Kidney epithelial cell (primary cell): ENCODE data around the gene EDC3. TPM values are rescaled to one million over a fixed set of nuclear protein-coding genes. Genes with fewer than 3 reads are reported as not detected.
A peak's percentile ranks its signal among the peaks of the same experiment; 100 is the strongest.
"Not testable (repeated sequence)": the region's sequence is repeated elsewhere in the genome, so short reads cannot be mapped to it uniquely, and the experiment has no call there.

Experiments
- DNase-seq: peaks from one replicate; pipeline ENCODE4 v3.0.0-alpha.2; 2010; ENCODE audit warnings: low read depth
- H3K27me3 ChIP-seq: 2 replicates; pipeline ENCODE4 v1.6.0; 2011; ENCODE audit warnings: low read length; ENCODE audit not compliant: control insufficient read depth, insufficient read depth
- H3K36me3 ChIP-seq: 2 replicates; pipeline ENCODE4 v1.5.1; 2011; ENCODE audit warnings: low read length; ENCODE audit not compliant: control insufficient read depth, insufficient read depth
- H3K4me3 ChIP-seq: 2 replicates; pipeline ENCODE4 v1.5.1; 2011; ENCODE audit warnings: low read depth, mild to moderate bottlenecking, control low read depth, low read length
- total RNA-seq: library from RNA; depleted of rRNA; stranded (reverse); fragments of >200 nt; gene quantifications from 2 replicates; pipeline ENCODE4 v1.2.3, GENCODE V29; 2015
- TF ChIP-seq, protein P1 (sequence below): IDR thresholded peaks from 2 replicates; pipeline ENCODE4 v1.5.1; 2011; ENCODE audit warnings: mild to moderate bottlenecking, moderate library complexity, low read length, control low read depth, inconsistent platforms; ENCODE audit not compliant: insufficient read depth, poor library complexity, severe bottlenecking

EDC3 gene
- total RNA-seq, 1 donor from 2014 or later: 15.3 TPM

DNA sequence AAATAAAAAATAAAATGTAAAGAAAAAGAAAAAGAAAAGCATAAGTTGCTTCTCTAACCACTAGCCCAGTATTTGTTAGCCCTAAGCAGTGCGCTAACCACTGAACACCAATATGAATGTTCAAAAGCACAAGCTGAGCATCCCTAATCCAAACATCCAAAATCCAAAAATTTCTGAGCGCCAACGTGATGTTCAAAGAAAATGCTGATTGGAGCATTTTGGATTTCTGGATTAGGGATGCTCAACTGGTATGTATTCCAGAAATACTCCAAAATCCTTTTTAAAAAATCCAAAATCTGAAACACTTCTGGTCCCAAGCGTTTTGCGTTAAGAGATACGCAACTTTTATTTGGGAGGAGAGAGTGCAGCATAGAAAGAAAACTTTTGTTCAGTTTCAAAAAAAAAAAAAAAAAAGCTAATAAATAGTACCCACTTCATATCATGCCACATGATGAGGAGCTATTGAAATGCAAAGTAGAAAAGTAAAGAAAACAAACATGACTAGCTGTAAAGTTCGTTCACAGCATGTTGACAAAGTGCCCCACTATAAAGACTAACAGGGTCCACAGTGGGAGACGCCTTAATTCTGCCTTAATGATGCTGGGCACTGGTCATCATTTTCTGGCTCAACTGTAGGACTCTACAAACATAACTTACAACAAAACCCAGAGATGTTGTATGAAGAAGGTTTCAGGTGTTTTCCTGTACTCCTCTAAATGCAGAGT lies 32.4 kb downstream of the EDC3 start:
- Histone ChIP-seq H3K27me3 (no peaks in the 10 kb centered on the region), H3K4me3 (no peak overlapping the region), H3K36me3 (no peaks in the 10 kb centered on the region)
- DNase-seq: no peak
- TF ChIP-seq, protein P1, sequence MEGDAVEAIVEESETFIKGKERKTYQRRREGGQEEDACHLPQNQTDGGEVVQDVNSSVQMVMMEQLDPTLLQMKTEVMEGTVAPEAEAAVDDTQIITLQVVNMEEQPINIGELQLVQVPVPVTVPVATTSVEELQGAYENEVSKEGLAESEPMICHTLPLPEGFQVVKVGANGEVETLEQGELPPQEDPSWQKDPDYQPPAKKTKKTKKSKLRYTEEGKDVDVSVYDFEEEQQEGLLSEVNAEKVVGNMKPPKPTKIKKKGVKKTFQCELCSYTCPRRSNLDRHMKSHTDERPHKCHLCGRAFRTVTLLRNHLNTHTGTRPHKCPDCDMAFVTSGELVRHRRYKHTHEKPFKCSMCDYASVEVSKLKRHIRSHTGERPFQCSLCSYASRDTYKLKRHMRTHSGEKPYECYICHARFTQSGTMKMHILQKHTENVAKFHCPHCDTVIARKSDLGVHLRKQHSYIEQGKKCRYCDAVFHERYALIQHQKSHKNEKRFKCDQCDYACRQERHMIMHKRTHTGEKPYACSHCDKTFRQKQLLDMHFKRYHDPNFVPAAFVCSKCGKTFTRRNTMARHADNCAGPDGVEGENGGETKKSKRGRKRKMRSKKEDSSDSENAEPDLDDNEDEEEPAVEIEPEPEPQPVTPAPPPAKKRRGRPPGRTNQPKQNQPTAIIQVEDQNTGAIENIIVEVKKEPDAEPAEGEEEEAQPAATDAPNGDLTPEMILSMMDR: no peak

DNA sequence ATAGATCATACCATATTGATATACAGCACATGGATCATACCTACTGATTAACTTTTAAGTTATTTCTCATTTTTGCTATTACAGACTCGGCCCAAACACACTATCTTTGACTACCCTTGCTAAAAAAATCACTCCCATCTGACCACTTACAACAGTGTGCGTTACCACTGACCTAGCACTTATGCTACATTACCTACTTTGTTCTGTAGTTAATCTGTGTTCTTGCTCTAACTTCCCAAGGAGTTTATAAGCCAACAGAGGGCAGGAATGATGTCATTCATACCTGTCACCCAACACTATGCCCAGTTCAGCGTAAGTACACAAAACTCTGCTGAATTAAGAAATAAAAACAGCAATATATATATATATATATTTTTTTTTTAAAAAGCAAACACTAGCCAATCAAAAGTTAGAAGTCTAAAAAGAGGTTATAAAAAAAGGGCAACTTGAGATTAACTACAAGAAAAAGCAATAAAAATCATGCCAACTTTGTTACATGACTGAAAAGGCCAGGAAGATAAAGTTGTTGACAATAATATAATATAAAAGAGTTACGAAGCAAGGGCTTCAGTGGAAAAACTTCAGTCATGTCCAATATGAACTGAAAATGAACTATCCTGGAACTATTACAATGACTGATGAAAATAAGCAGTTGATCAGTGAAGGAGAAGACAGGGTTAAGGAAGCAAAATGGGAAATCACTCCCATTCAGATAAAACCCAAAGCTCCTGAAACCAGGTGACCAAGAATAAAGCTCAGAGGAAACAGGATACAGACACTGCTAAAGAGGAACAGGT lies 33.6 kb downstream of the EDC3 start:
- Histone ChIP-seq H3K27me3 (no peaks in the 10 kb centered on the region), H3K4me3 (no peak overlapping the region), H3K36me3 (no peaks in the 10 kb centered on the region)
- DNase-seq: no peak
- TF ChIP-seq, protein P1: no peak

DNA sequence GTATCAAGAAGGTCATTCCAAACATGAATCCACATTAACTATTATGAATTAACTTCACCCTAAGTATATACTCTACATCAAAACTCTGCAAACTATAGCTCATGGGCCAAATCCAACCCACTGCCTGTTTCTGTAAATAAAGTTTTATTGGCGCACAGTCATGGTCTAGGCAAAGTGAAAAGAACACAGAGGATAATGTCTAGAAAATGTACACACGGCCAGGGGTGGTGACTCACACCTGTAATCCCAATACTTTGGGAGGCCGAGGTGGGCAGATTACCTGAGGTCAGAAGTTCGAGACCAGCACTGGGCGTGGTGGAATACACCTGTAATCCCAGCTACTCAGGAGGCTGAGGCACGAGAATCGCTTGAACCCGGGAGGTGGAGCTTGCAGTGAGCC lies 34.5 kb downstream of the EDC3 start:
- not testable (repeated sequence) for DNase-seq, H3K27me3 ChIP-seq, H3K4me3 ChIP-seq, H3K36me3 ChIP-seq

DNA sequence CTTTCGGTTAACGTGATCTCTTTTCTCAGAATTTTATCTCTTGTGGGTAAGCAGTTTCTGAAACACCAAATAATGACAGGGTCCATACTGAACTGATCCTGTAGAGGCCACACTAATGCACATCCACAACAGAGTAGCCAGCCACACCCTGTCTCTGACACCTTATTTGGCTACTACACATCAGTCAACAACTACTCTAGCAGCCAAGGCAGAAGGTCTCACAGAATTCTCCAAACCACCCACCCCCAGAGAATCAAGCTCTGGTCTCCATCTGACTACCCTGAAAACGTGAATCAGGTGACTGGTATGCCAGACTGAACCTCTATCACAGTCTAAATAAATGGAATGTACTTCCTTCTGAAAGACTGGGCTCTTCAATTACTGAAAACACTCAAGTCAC lies 38.0 kb downstream of the EDC3 start:
- TF ChIP-seq, protein P1: no peak
- no peak overlapping the region for H3K4me3 ChIP-seq
- DNase-seq: peak; percentile 10
- no peaks in the 10 kb centered on the region for H3K36me3 ChIP-seq
- H3K27me3 ChIP-seq: no peaks in the 10 kb centered on the region

DNA sequence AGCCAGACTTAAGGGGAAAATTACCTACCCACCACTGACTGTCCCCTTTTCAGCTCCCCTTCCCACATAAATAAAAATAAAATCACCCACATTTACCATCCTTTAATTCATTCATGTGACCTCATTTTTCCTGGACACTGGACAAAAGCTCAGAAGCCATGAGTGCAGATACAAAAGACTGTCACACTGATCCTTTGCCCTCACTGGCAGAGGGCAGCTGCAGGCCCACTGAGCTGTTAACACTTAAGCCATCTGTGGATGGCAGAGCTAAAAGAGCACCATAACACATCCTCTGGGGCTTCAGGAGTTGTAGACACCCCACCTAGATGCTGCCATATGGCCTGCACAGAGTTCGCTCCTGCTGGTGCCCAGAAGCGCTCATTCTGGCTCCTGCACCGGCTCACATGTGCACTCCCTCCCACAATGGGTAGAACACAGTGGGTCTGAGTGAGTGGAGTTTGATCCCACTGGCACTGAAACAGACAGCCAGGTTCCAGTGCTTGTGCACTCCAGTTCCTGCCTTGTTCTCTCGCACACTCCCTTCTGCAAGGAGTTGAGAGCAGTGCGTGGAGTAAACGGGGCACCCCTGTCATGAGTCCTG lies 38.8 kb downstream of the EDC3 start:
- TF ChIP-seq, protein P1: no peak
- no peak overlapping the region for H3K4me3 ChIP-seq
- DNase-seq: no peak

DNA sequence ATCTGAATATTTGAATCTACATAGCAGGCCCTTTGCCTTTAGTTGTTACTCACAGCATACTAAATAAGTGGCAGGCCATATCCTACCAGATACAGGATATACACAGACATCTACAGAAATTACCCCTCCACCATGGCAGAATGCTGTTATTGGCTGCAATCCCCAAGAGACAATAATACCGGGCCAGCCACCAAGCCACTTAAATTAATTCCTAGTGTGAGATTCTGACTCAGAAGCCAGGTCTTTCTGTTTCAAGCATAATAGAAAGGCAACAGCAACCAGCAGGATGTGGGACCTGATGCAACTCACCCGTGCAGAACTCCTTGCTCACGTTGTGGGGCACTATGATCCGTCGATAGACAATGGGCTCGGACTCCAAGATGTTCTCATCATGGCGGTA lies 40.4 kb downstream of the EDC3 start:
- Histone ChIP-seq H3K27me3 (no peaks in the 10 kb centered on the region), H3K4me3 (no peak overlapping the region), H3K36me3 (no peaks in the 10 kb centered on the region)
- DNase-seq: no peak
- TF ChIP-seq, protein P1: no peak

More for the DNA sequence above, 38.8 kb downstream of the EDC3 start:
- H3K27me3 ChIP-seq: no peaks in the 10 kb centered on the region
- no peaks in the 10 kb centered on the region for H3K36me3 ChIP-seq
